BLaER1 treated with 17β-estradiol and CSF1 and Interleukin-3, amounts not matched to agents 10 nM and 100 nM (cell line): Measurements from ENCODE around the gene UTS2.

Experiments used
- H3K27ac ChIP-seq, 11 experiments: shearing (Covaris generic); formaldehyde crosslinking; 2 replicates each; pipeline ENCODE4 v1.8.1; 2022
- H3K27me3 ChIP-seq, 11 experiments: shearing (Covaris generic); formaldehyde crosslinking; 2 replicates each; pipeline ENCODE4 v1.8.1; 2022
- H3K36me3 ChIP-seq, 11 experiments: shearing (Covaris generic); formaldehyde crosslinking; 2 replicates each; pipeline ENCODE4 v1.8.1; 2022
- H3K4me1 ChIP-seq, 10 experiments: shearing (Covaris generic); formaldehyde crosslinking; 2 replicates each; pipeline ENCODE4 v1.8.1; 2022
- H3K4me2 ChIP-seq, 11 experiments: shearing (Covaris generic); formaldehyde crosslinking; 2 replicates each; pipeline ENCODE4 v1.8.1; 2022
- H3K4me3 ChIP-seq, 10 experiments: shearing (Covaris generic); formaldehyde crosslinking; 2 replicates each; pipeline ENCODE4 v1.8.1; 2022
- H3K9ac ChIP-seq, 11 experiments: shearing (Covaris generic); formaldehyde crosslinking; 2 replicates each; pipeline ENCODE4 v1.8.1; 2022
- H3K9me3 ChIP-seq, 11 experiments: shearing (Covaris generic); formaldehyde crosslinking; replicated peaks in 1 of 11; 2 replicates each; pipeline ENCODE4 v1.8.1; 2022
- H4K20me1 ChIP-seq, 11 experiments: shearing (Covaris generic); formaldehyde crosslinking; 2 replicates each; pipeline ENCODE4 v1.8.1; 2022
- Cebpa-rat ChIP-seq, 11 experiments: shearing (Covaris generic); IDR thresholded peaks; 2 replicates each; pipeline ENCODE4 v1.8.1; 2022

The UTS2 gene

DNA sequence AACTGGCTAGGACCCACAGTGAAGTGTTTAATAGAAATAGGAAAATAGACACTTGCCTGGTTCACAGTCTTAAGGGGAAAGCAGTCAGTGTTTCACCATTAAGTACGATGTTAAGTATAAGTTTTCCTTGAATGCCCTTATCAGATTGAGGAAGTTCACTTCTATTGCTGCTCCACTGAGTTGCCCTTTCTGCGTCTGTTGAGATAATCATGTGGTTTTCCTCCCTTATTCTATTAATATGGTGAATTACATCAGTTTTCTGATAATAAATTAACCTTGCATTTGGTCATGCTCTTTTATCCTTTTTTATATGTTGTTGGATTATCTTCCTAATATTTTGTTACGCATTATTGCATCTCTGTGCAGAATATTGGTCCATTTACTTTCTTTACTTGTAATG, 21.4 kb downstream of the UTS2 start:
- Histone ChIP-seq H3K9me3 (peaks cover 0 to 10% (median 5%) of the 10 kb centered on the region in 11 experiments; a peak in 6 of 22 replicates), H3K4me1 (peaks cover 16 to 65% (median 47%) of the 10 kb centered on the region in 10 experiments), H3K27me3 (no peaks in the 10 kb centered on the region), H3K4me2 (peak overlapping the region; percentile 8 to 86 (median 56); a peak in 18 of 22 replicates), H3K36me3 (peaks cover 0 to 26% (median 11%) of the 10 kb centered on the region in 11 experiments; a peak in 15 of 22 replicates), H3K4me3 (no peak overlapping the region; a peak in 1 of 20 replicates), H3K9ac (no peak overlapping the region), H3K27ac (peak overlapping the region in 6 of 11 experiments; percentile 14 to 60 (median 38); a peak in 11 of 22 replicates), H4K20me1 (no peaks in the 10 kb centered on the region)
- TF ChIP-seq Cebpa-rat (IDR thresholded peaks at IDR 0.05), result no peak

DNA sequence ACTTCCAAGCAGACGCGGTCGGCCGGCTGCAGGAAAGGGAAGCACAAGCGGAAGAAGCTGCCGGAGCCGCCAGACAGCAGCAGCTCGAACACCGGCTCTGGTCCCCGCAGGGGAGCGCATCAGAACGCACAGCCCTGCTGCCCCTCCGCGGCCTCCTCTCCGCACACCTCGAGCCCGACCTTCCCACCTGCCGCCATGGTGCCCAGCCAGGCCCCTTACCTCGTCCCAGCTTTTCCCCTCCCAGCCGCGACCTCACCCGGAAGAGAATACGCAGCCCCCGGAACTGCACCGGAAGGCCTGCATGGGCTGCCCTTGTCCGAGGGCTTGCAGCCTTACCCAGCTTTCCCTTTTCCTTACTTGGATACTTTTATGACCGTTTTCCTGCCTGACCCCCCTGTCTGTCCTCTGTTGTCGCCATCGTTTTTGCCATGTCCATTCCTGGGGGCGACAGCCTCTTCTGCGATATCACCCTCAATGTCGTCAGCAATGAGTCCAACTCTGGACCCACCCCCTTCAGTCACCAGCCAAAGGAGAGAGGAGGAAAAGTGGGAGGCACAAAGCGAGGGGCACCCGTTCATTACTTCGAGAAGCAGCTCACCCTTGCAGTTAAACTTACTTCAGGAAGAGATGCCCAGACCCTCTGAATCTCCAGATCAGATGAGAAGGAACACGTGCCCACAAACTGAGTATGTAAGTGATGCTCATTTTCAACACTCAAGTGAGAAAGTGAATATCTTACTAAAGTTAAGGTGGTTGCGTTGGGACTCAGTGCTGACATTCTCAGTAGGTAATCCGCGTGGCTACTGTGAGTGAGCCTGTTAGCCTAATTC, 25.5 kb downstream of the UTS2 start:
- Histone ChIP-seq H3K4me2 (peak overlapping the region in 3 of 11 experiments; percentile 13 to 82 (median 17); a peak in 4 of 22 replicates), H3K9me3 (peaks cover 0 to 3% (median 0%) of the 10 kb centered on the region in 11 experiments; a peak in 1 of 22 replicates), H3K4me3 (no peak overlapping the region), H3K36me3 (peaks cover 0 to 9% (median 6%) of the 10 kb centered on the region in 11 experiments; a peak in 8 of 22 replicates), H3K4me1 (peaks cover 16 to 78% (median 58%) of the 10 kb centered on the region in 10 experiments), H3K27ac (peak overlapping the region in 1 of 11 experiments; percentile 8; a peak in 1 of 22 replicates), H3K27me3 (no peaks in the 10 kb centered on the region), H4K20me1 (no peaks in the 10 kb centered on the region), H3K9ac (no peak overlapping the region)
- TF ChIP-seq Cebpa-rat (IDR thresholded peaks at IDR 0.05), result no peak

DNA sequence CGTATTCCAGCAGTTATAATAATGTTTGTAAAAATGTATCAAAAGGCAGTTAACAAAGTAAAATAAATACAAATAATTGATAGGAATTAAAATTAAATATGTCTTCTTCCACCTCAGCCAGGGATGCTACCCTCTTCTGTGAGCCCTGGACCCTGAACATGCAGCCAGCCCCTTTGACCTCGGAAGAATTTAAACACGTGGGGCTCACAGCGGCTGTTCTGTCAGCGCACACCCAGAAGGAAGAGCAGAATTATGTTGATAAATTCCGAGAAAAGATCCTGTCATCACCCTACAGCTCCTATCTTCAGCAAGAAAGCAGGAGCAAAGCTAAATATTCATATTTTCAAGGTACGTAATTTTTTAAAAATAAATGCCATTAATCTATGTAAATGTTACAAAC, 26.5 kb downstream of the UTS2 start:
- Histone ChIP-seq H3K4me2 (peak overlapping the region in 6 of 11 experiments; percentile 12 to 82 (median 40); a peak in 9 of 22 replicates), H3K4me3 (no peak overlapping the region), H3K27ac (no peak overlapping the region), H4K20me1 (no peaks in the 10 kb centered on the region), H3K4me1 (peaks cover 9 to 68% (median 50%) of the 10 kb centered on the region in 10 experiments; a peak in 19 of 20 replicates), H3K27me3 (no peaks in the 10 kb centered on the region), H3K9ac (no peak overlapping the region), H3K9me3 (peaks cover 0 to 3% (median 0%) of the 10 kb centered on the region in 11 experiments; a peak in 1 of 22 replicates), H3K36me3 (peaks cover 0 to 9% (median 6%) of the 10 kb centered on the region in 11 experiments; a peak in 8 of 22 replicates)
- TF ChIP-seq Cebpa-rat (IDR thresholded peaks at IDR 0.05), result no peak

DNA sequence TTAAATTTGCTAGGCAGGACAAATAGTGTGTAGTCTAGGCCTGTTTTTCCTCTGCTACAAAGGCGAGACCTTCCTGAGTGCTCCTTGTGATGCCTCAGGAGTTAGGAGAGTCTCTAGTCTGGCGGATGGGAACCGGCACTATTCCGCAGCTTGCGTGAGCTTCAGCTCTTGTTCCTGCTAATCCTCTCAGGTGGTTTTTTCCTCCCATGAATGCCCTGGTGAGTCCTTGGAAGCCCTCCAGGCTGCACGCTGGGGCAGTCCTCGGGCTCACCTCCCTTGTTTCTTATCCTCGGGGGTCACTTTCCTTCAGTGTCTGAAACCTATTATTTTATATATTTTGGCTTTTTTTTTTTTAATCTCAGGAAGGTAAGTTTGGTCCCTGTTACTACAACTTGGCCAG, 28.2 kb downstream of the UTS2 start:
- Histone ChIP-seq H3K36me3 (peaks cover 0 to 9% (median 7%) of the 10 kb centered on the region in 11 experiments; a peak in 8 of 22 replicates), H3K27ac (no peak overlapping the region), H3K9ac (no peak overlapping the region), H3K4me2 (no peak overlapping the region), H3K9me3 (peaks cover 0 to 3% (median 0%) of the 10 kb centered on the region in 11 experiments; a peak in 1 of 22 replicates), H3K4me3 (no peak overlapping the region), H3K4me1 (peaks cover 4 to 51% (median 34%) of the 10 kb centered on the region in 10 experiments; a peak in 18 of 20 replicates), H4K20me1 (no peaks in the 10 kb centered on the region), H3K27me3 (no peaks in the 10 kb centered on the region)
- no peak for TF ChIP-seq Cebpa-rat (IDR thresholded peaks at IDR 0.05)

DNA sequence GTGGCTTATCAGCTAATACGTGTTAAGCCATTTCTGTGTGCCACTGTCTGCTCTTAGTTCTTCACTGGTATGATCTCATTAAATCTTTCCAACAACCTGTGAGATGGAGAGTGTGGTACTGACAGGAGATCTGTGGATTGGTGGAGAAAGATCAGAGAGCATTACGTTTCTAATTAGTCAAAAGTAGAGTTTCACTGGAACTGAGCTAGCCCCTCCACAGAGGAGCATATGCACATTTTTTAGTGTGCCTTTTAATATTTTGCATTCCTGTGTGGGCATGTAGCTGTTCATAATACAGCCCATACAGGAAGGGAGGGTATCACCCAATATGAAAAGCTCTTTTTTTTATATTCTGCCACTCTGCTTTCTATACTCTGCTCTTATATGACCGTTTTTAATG, 31.6 kb downstream of the UTS2 start:
- no peaks in the 10 kb centered on the region for H4K20me1 ChIP-seq
- no peak for TF ChIP-seq Cebpa-rat (IDR thresholded peaks at IDR 0.05)
- no peak overlapping the region for H3K4me2 ChIP-seq
- H3K4me1 ChIP-seq, result peaks cover 0 to 17% (median 10%) of the 10 kb centered on the region in 10 experiments; a peak in 12 of 20 replicates
- H3K36me3 ChIP-seq, result peaks cover 0 to 7% (median 0%) of the 10 kb centered on the region in 11 experiments; a peak in 1 of 22 replicates
- H3K27ac ChIP-seq, result no peak overlapping the region
- no peak overlapping the region for H3K9ac ChIP-seq
- H3K27me3 ChIP-seq, result no peaks in the 10 kb centered on the region
- peaks cover 0 to 3% (median 0%) of the 10 kb centered on the region in 11 experiments; a peak in 1 of 22 replicates for H3K9me3 ChIP-seq
- no peak overlapping the region for H3K4me3 ChIP-seq

DNA sequence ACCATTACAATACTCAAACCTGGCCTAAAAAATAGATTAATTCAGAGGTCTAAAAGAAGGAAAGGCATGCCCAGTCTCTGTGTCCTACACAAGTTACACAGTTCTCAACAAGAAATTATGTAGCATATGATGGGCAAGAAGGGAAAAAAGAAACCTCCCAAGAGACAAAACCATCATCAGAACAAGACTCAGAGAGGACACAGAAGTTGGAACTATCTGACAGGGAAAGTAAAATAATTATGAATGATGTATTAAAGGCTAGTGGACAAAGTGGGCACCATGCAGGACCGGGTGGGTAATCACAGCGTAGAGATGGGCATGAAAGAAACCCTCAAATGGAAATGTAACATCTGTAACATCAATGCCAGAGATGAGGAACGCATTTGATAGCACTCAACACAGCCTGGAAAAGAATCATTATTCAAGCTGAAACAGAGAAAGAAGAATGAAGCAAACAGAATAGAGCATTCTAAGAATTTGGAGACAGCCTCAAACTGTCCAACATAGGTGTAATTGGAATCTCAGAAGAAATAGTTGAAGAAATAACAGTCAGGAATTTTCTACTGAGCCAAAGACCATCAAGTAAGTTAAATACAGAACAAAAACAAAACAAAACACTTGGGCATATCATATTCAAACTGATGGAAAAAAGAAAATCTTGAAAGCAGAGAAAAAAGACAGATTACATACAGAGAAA, 39.0 kb downstream of the UTS2 start:
- Histone ChIP-seq H3K4me1 (peaks cover 0 to 12% (median 0%) of the 10 kb centered on the region in 10 experiments; a peak in 6 of 20 replicates), H3K36me3 (peaks cover 9 to 20% (median 15%) of the 10 kb centered on the region in 11 experiments), H3K27ac (no peak overlapping the region), H3K4me2 (no peak overlapping the region), H3K9ac (no peak overlapping the region), H4K20me1 (no peaks in the 10 kb centered on the region), H3K27me3 (no peaks in the 10 kb centered on the region), H3K9me3 (peaks cover 21 to 30% (median 26%) of the 10 kb centered on the region in 11 experiments), H3K4me3 (no peak overlapping the region; a peak in 2 of 20 replicates)
- no peak for TF ChIP-seq Cebpa-rat (IDR thresholded peaks at IDR 0.05)

DNA sequence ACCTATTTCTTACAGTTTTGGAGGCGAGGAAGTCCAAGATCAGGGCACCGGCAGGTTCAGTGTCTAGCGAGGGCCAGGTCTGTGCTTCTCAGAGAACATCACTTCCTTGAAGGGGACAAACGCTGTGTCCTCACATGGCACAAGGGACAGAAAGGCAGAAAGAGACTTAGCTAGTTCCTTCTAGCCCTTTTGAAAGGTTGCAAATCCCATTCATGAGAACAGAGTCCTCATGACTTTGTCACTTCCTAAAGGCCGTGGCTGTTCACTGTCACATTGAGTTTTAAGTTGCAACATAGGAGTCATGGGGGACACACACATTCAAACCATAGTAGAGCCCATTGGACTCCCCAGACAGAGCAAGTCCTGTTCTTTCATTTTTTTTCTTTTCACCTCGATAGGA, 41.4 kb downstream of the UTS2 start:
- no peak for TF ChIP-seq Cebpa-rat (IDR thresholded peaks at IDR 0.05)

DNA sequence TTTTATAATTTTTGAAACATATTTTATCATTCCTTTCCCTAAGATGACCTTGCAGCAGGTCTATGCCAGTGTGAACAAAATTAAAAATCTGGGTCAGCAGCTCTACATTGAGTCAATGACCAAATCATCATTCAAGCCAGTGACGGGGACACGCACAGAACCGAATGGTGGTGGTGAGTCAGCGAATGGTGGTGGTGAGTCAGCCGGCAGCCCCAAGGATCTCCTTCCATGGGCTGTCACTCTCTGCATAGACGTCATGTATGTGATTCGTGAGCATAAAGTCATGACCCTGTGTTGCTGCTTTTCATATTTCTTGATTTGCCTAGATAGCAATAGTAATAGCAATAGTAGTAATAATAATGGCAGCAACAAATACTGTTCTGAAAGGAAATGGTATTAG, 42.5 kb downstream of the UTS2 start:
- TF ChIP-seq Cebpa-rat (IDR thresholded peaks at IDR 0.05), result no peak
- Histone ChIP-seq H3K36me3 (peaks cover 9 to 20% (median 15%) of the 10 kb centered on the region in 11 experiments), H3K9me3 (peaks cover 21 to 30% (median 26%) of the 10 kb centered on the region in 11 experiments), H4K20me1 (no peaks in the 10 kb centered on the region), H3K4me2 (peak overlapping the region in 1 of 11 experiments; percentile 31; a peak in 1 of 22 replicates), H3K27me3 (no peaks in the 10 kb centered on the region), H3K4me1 (peaks cover 0 to 12% (median 0%) of the 10 kb centered on the region in 10 experiments; a peak in 6 of 20 replicates), H3K27ac (no peak overlapping the region), H3K9ac (no peak overlapping the region), H3K4me3 (no peak overlapping the region)

More for the DNA sequence above, 41.4 kb downstream of the UTS2 start:
- Histone ChIP-seq H3K36me3 (peaks cover 9 to 20% (median 15%) of the 10 kb centered on the region in 11 experiments), H3K9ac (no peak overlapping the region), H3K4me1 (peaks cover 0 to 12% (median 0%) of the 10 kb centered on the region in 10 experiments; a peak in 6 of 20 replicates), H4K20me1 (no peaks in the 10 kb centered on the region), H3K27ac (no peak overlapping the region), H3K4me3 (no peak overlapping the region), H3K9me3 (peaks cover 21 to 30% (median 26%) of the 10 kb centered on the region in 11 experiments), H3K27me3 (no peaks in the 10 kb centered on the region), H3K4me2 (0 out of 22 replicates have a peak overlapping the region, but pooled peaks of 2 of the 11 experiments have one; percentile 3 to 10)
